GM19372 (cell line): Measurements from ENCODE around the gene CCL16.

Source experiments
- ATAC-seq: cut with Tn5 transposase; IDR thresholded peaks from one replicate; pipeline ENCODE4 v1.9.1; 2021; ENCODE audit warnings: mild to moderate bottlenecking, low read depth, moderate library complexity; ENCODE audit not compliant: unreplicated experiment

CCL16 gene

GRCh38 chr17:35988164-35988563, 6.9 kb upstream of the CCL16 start:
- ATAC-seq: no peak

- ATAC-seq: no peak
Measured at GRCh38 chr17:35986643-35987042, 5.3 kb upstream of the CCL16 start, which contains the start of gene CCL14. CCL14 (minus strand) TSS chr17:35986729; CDS start chr17:35986649, 80 bp downstream.

- ATAC-seq: no peak
Measured at GRCh38 chr17:35984140-35984539, 2.8 kb upstream of the CCL16 start.

- no peak for ATAC-seq
Measured at GRCh38 chr17:35982409-35983191, 1.3 kb upstream of the CCL16 start.

- ATAC-seq: no peak
Measured at GRCh38 chr17:35981908-35982330, 622 bp upstream of the CCL16 start.

- no peak for ATAC-seq
Measured at GRCh38 chr17:35978346-35978745, 3.0 kb downstream of the CCL16 start.

GRCh38 chr17:35977509-35977908, 3.8 kb downstream of the CCL16 start:
- no peak for ATAC-seq

GRCh38 chr17:35973333-35974260, 7.7 kb downstream of the CCL16 start:
- ATAC-seq: no peak

- no peak for ATAC-seq
Measured at GRCh38 chr17:35972945-35973332, 8.4 kb downstream of the CCL16 start.

GRCh38 chr17:35972535-35972934, 8.8 kb downstream of the CCL16 start:
- ATAC-seq: no peak

GRCh38 chr17:35972066-35972465, 9.2 kb downstream of the CCL16 start:
- no peak for ATAC-seq

- ATAC-seq: no peak
Measured at GRCh38 chr17:35969558-35970380, 11.5 kb downstream of the CCL16 start.

GRCh38 chr17:35968520-35969054, 12.7 kb downstream of the CCL16 start:
- no peak for ATAC-seq

GRCh38 chr17:35965272-35965671, 16.0 kb downstream of the CCL16 start:
- no peak for ATAC-seq

- ATAC-seq: no peak
Measured at GRCh38 chr17:35963663-35964062, 17.6 kb downstream of the CCL16 start.

GRCh38 chr17:35953720-35954119, 27.6 kb downstream of the CCL16 start:
- no peak for ATAC-seq

GRCh38 chr17:35949401-35949800, 31.9 kb downstream of the CCL16 start:
- ATAC-seq: no peak

GRCh38 chr17:35948092-35948491, 33.2 kb downstream of the CCL16 start:
- ATAC-seq: no peak

- no peak for ATAC-seq
Measured at GRCh38 chr17:35947156-35947585, 34.1 kb downstream of the CCL16 start.

GRCh38 chr17:35944151-35944550, 37.1 kb downstream of the CCL16 start:
- no peak for ATAC-seq
